GM12878 (cell line): ENCODE measurements around the gene EBF3. TPM values are rescaled to one million over a fixed set of nuclear protein-coding genes. Genes with fewer than 3 reads are reported as not detected.

Source experiments
- CBX3 ChIP-seq: fragments of 200-600 bp; sonication (generic); IDR thresholded peaks from 2 replicates; pipeline ENCODE4 v1.6.1; 2016; ENCODE audit warnings: low read depth, borderline replicate concordance
- ESRRA ChIP-seq: IDR thresholded peaks from 2 replicates; pipeline ENCODE4 v1.6.1; 2012; ENCODE audit warnings: mild to moderate bottlenecking, low read length, improper control_type of control experiment
- GABPA ChIP-seq: IDR thresholded peaks from 2 replicates; pipeline ENCODE4 v1.6.1; 2014; ENCODE audit warnings: antibody characterized with exemption, low read depth, mild to moderate bottlenecking, inconsistent platforms
- HCFC1 ChIP-seq: fragments of 150-350 bp; IDR thresholded peaks from 2 replicates; pipeline ENCODE4 v1.6.1; 2014; ENCODE audit warnings: low read length
- IKZF2 ChIP-seq, 2 experiments: fragments of 450-650 bp; IDR thresholded peaks; 2 replicates each; pipeline ENCODE4 v1.6.1; 2017; ENCODE audit warnings: mild to moderate bottlenecking in 2 of 2, moderate library complexity in 2 of 2
- MEF2B ChIP-seq: fragments of 450-650 bp; IDR thresholded peaks from 2 replicates; pipeline ENCODE4 v1.6.1; 2018; ENCODE audit warnings: mild to moderate bottlenecking, moderate library complexity; ENCODE audit not compliant: partially characterized antibody, poor library complexity, severe bottlenecking
- NR2C1 ChIP-seq: fragments of 450-650 bp; IDR thresholded peaks from 2 replicates; pipeline ENCODE4 v1.6.1; 2017; ENCODE audit warnings: antibody characterized with exemption, mild to moderate bottlenecking, moderate library complexity
- NR2C2 ChIP-seq: IDR thresholded peaks from 2 replicates; pipeline ENCODE4 v1.6.1; 2011; ENCODE audit warnings: borderline replicate concordance, low read depth; ENCODE audit not compliant: control insufficient read depth, insufficient read length
- PAX8 ChIP-seq: fragments of 450-650 bp; IDR thresholded peaks from 2 replicates; pipeline ENCODE4 v1.6.1; 2017; ENCODE audit warnings: mild to moderate bottlenecking, moderate library complexity
- SRF ChIP-seq, 2 experiments: IDR thresholded peaks; 2 replicates each; pipeline ENCODE4 v1.6.1; 2011; ENCODE audit warnings: low read depth in 2 of 2, low read length in 2 of 2, mild to moderate bottlenecking in 1 of 2, moderate library complexity in 1 of 2
- SUZ12 ChIP-seq: fragments of 200-600 bp; sonication (generic); IDR thresholded peaks from one replicate; pipeline ENCODE4 v1.6.1; 2018; ENCODE audit warnings: antibody characterized with exemption, mild to moderate bottlenecking; ENCODE audit not compliant: unreplicated experiment
- microRNA-seq: library from miRNA; unstranded; fragments of <30 nt; microRNA quantifications from one replicate; pipeline ENCODE4, GENCODE V29; 2018
- polyA plus RNA-seq, 11 experiments: library from polyadenylated mRNA; depleted of rRNA in 4 of 11; unstranded in 6 of 11; stranded (reverse) in 5 of 11; fragments of >200 nt; fragmentation: Nextera tagmentation in 4 of 11; fragmentation: Illumina TruSeq in 1 of 11; extraction: Ambion mirVana in 4 of 11; extraction: Trizol in 1 of 11; gene quantifications; 1 replicate in 1 of 11; 2 replicates in 10 of 11; pipeline versions ENCODE4 v1.2.1 to v1.2.3, GENCODE V29; 2011 to 2016; ENCODE audit warnings: inconsistent platforms in 2 of 11, missing spikeins in 2 of 11, low read depth in 1 of 11
- small RNA-seq: library from RNA; depleted of rRNA; stranded (forward); fragments of <200 nt; gene quantifications from one replicate; pipeline ENCODE3, GENCODE V24; 2014
- total RNA-seq, 4 experiments: library from RNA; depleted of rRNA in 3 of 4; stranded (reverse); fragments of >200 nt in 3 of 4; fragmentation: Illumina TruSeq in 1 of 4; extraction: Trizol in 1 of 4; gene quantifications; 2 replicates each; pipeline versions ENCODE4 v1.2.1 to v1.2.3, GENCODE V29; 2013 to 2021
- TF ChIP-seq, protein P1 (sequence below): fragments of 450-650 bp; conservative IDR thresholded peaks from 2 replicates; pipeline ENCODE4 v1.6.1; 2017; ENCODE audit warnings: mild to moderate bottlenecking, moderate library complexity
- TF ChIP-seq, protein P2 (sequence below): fragments of 450-650 bp; IDR thresholded peaks from 2 replicates; pipeline ENCODE4 v1.6.1; 2017; ENCODE audit warnings: mild to moderate bottlenecking, moderate library complexity
- TF ChIP-seq, protein P3 (sequence below): fragments of 450-650 bp; IDR thresholded peaks from 2 replicates; pipeline ENCODE4 v1.6.1; 2017; ENCODE audit warnings: low read depth, mild to moderate bottlenecking, moderate library complexity

The EBF3 gene
- total and polyA plus RNA-seq, 10 of the 15 experiments (the other 5 are each of a cell fraction or from before 2014, with no cell fraction given), result not detected

DNA sequence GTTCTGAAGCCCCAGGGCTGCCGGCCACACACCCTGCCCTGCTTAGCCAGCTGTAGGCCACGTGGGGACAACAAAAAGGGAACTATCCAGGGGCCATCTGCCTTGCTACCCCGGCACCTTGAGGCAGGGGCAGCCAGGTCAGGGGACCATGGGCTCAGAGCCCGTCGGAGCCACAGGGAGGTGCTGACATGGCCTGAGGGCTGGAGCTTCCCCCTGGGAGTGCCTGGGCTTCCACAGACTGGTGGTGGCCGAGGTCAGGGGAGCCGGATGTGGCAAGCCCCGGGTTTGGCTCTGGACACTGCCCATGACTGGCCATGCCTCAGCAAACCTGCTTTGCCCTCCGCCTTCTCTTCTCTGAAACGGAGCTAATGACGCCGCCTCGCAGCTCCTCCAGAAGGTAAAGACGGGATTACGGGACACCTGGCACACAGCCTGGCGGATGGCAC lies 178.5 kb downstream of the EBF3 start (continued):
- TF ChIP-seq, protein P1, sequence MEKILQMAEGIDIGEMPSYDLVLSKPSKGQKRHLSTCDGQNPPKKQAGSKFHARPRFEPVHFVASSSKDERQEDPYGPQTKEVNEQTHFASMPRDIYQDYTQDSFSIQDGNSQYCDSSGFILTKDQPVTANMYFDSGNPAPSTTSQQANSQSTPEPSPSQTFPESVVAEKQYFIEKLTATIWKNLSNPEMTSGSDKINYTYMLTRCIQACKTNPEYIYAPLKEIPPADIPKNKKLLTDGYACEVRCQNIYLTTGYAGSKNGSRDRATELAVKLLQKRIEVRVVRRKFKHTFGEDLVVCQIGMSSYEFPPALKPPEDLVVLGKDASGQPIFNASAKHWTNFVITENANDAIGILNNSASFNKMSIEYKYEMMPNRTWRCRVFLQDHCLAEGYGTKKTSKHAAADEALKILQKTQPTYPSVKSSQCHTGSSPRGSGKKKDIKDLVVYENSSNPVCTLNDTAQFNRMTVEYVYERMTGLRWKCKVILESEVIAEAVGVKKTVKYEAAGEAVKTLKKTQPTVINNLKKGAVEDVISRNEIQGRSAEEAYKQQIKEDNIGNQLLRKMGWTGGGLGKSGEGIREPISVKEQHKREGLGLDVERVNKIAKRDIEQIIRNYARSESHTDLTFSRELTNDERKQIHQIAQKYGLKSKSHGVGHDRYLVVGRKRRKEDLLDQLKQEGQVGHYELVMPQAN, result no peak
- TF ChIP-seq ESRRA (no peak), HCFC1 (no peak), GABPA (no peak), IKZF2 (IDR thresholded peaks at IDR 0.05) (no peak), MEF2B (no peak), SUZ12 (no peak), CBX3 (no peak), SRF (IDR thresholded peaks at IDR 0.05; ENCODE audit: low read depth in 2 of 2, low read length in 2 of 2) (no peak), PAX8 (no peak), NR2C2 (no peak), NR2C1 (no peak)
- TF ChIP-seq, protein P2, sequence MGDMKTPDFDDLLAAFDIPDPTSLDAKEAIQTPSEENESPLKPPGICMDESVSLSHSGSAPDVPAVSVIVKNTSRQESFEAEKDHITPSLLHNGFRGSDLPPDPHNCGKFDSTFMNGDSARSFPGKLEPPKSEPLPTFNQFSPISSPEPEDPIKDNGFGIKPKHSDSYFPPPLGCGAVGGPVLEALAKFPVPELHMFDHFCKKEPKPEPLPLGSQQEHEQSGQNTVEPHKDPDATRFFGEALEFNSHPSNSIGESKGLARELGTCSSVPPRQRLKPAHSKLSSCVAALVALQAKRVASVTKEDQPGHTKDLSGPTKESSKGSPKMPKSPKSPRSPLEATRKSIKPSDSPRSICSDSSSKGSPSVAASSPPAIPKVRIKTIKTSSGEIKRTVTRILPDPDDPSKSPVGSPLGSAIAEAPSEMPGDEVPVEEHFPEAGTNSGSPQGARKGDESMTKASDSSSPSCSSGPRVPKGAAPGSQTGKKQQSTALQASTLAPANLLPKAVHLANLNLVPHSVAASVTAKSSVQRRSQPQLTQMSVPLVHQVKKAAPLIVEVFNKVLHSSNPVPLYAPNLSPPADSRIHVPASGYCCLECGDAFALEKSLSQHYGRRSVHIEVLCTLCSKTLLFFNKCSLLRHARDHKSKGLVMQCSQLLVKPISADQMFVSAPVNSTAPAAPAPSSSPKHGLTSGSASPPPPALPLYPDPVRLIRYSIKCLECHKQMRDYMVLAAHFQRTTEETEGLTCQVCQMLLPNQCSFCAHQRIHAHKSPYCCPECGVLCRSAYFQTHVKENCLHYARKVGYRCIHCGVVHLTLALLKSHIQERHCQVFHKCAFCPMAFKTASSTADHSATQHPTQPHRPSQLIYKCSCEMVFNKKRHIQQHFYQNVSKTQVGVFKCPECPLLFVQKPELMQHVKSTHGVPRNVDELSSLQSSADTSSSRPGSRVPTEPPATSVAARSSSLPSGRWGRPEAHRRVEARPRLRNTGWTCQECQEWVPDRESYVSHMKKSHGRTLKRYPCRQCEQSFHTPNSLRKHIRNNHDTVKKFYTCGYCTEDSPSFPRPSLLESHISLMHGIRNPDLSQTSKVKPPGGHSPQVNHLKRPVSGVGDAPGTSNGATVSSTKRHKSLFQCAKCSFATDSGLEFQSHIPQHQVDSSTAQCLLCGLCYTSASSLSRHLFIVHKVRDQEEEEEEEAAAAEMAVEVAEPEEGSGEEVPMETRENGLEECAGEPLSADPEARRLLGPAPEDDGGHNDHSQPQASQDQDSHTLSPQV, result no peak
- TF ChIP-seq, protein P3, sequence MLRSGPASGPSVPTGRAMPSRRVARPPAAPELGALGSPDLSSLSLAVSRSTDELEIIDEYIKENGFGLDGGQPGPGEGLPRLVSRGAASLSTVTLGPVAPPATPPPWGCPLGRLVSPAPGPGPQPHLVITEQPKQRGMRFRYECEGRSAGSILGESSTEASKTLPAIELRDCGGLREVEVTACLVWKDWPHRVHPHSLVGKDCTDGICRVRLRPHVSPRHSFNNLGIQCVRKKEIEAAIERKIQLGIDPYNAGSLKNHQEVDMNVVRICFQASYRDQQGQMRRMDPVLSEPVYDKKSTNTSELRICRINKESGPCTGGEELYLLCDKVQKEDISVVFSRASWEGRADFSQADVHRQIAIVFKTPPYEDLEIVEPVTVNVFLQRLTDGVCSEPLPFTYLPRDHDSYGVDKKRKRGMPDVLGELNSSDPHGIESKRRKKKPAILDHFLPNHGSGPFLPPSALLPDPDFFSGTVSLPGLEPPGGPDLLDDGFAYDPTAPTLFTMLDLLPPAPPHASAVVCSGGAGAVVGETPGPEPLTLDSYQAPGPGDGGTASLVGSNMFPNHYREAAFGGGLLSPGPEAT, result no peak

Small RNAs within 50 kb of the gene (microRNA-seq; reads per million reads assigned to microRNA genes)
- gene MIR4297, result not detected

Small RNAs within 50 kb of the gene (small RNA-seq; reads per million reads assigned to genes)
- gene AL354950.2 (not detected), gene MIR4297 (not detected)

Other genes with a start within 250 kb of the EBF3 start
- 2.1 TPM in 2 replicates for gene C10orf143, start 146.6 kb upstream of the EBF3 start, total RNA-seq (2014; rRNA removed)
- 1.9 and 2.1 TPM in 2 replicates for gene C10orf143, start 146.6 kb upstream of the EBF3 start, total RNA-seq (2014; rRNA removed; fragmentation: Illumina TruSeq; extraction: Trizol)
- gene C10orf143, start 146.6 kb upstream of the EBF3 start, total RNA-seq (2021), result 2.5 and 2.8 TPM in 2 replicates
- gene C10orf143, start 146.6 kb upstream of the EBF3 start, polyA plus RNA-seq (2011; rRNA removed), result 2.3 and 2.4 TPM in 2 replicates
- 3.4 and 3.6 TPM in 2 replicates for gene C10orf143, start 146.6 kb upstream of the EBF3 start, polyA plus RNA-seq (2014; fragmentation: Illumina TruSeq; extraction: Trizol)
- gene C10orf143, start 146.6 kb upstream of the EBF3 start, polyA plus RNA-seq (2014; fragmentation: Nextera tagmentation; extraction: Ambion mirVana), result under 1 TPM; 0.64 to 0.90 TPM
- gene C10orf143, start 146.6 kb upstream of the EBF3 start, polyA plus RNA-seq (2014; rRNA removed), result 3.0 and 3.8 TPM in 2 replicates
- gene C10orf143, start 146.6 kb upstream of the EBF3 start, polyA plus RNA-seq (2016; fragmentation: Nextera tagmentation; extraction: Ambion mirVana), result 1 to 10 TPM; 5.4 to 7.9 TPM
- 94.7 and 122 TPM in 2 replicates for gene GLRX3, start 172.1 kb upstream of the EBF3 start, total RNA-seq (2014; rRNA removed)
- 128 and 132 TPM in 2 replicates for gene GLRX3, start 172.1 kb upstream of the EBF3 start, total RNA-seq (2014; rRNA removed; fragmentation: Illumina TruSeq; extraction: Trizol)
- 123 and 127 TPM in 2 replicates for gene GLRX3, start 172.1 kb upstream of the EBF3 start, total RNA-seq (2021)
- 125 and 176 TPM in 2 replicates for gene GLRX3, start 172.1 kb upstream of the EBF3 start, polyA plus RNA-seq (2011; rRNA removed)
- gene GLRX3, start 172.1 kb upstream of the EBF3 start, polyA plus RNA-seq (2014; fragmentation: Illumina TruSeq; extraction: Trizol), result 151 and 160 TPM in 2 replicates
- 100 to 1,000 TPM; 131 to 171 TPM for gene GLRX3, start 172.1 kb upstream of the EBF3 start, polyA plus RNA-seq (2014; fragmentation: Nextera tagmentation; extraction: Ambion mirVana)
- gene GLRX3, start 172.1 kb upstream of the EBF3 start, polyA plus RNA-seq (2014; rRNA removed), result 92.2 and 125 TPM in 2 replicates
- 100 to 1,000 TPM; 204 to 209 TPM for gene GLRX3, start 172.1 kb upstream of the EBF3 start, polyA plus RNA-seq (2016; fragmentation: Nextera tagmentation; extraction: Ambion mirVana)